HCT116 (cell line): ENCODE data around the gene TBC1D14. TPM values are rescaled to one million over a fixed set of nuclear protein-coding genes. Genes with fewer than 3 reads are reported as not detected.

Experiments used
- ATAC-seq: fragments of 200-7000 bp; cut with Tn5 transposase; 2 replicates; pipeline ENCODE4 v1.9.1; 2020; ENCODE audit warnings: mild to moderate bottlenecking, moderate library complexity
- BruUV-seq: library from RNA; stranded (reverse); fragments of 400-500 nt; replicated peaks from 2 replicates; lab custom pipeline; 2021; lab: Mats Ljungman, UMichigan
- CTCF ChIA-PET: fragments of 300-600 bp; sonication (Branson Sonifier 250); formaldehyde crosslinking; loops from one replicate; lab custom pipeline; 2021; ENCODE audit warnings: antibody characterized with exemption; lab: Charles Lee
- POLR2A ChIA-PET: fragments of 300-600, 350-600 bp; sonication (Branson Sonifier 250); formaldehyde crosslinking; loops from one replicate; lab custom pipeline; 2021; ENCODE audit warnings: antibody characterized with exemption; lab: Charles Lee
- RAD21 ChIA-PET, 2 experiments: fragments of 300-600 bp; sonication (Branson Sonifier 250); formaldehyde crosslinking; loops; one replicate each; lab custom pipeline; 2023; ENCODE audit warnings: low total read pairs in 2 of 2; ENCODE audit not compliant: uncharacterized antibody in 2 of 2, unreplicated experiment in 2 of 2, low non-redundant PET in 1 of 2; lab: Charles Lee
- DNase-seq: peaks from one replicate; pipeline ENCODE4 v3.0.0-alpha.2; 2010; ENCODE audit warnings: low read depth, low spot score
- H2AFZ ChIP-seq: fragments of 200-600 bp; shearing (Covaris generic), sonication (generic); 2 replicates; pipeline ENCODE4 v1.6.1; 2017; ENCODE audit warnings: low read depth, mixed run types, mixed read lengths, antibody characterized with exemption, low read length; ENCODE audit not compliant: poor library complexity, severe bottlenecking
- H3K27ac ChIP-seq: 2 replicates; pipeline ENCODE4 v1.5.1; 2012; ENCODE audit warnings: low read depth, low read length
- H3K27me3 ChIP-seq: fragments of 200-600 bp; sonication (generic); 2 replicates; pipeline ENCODE4 v1.6.1; 2016; ENCODE audit warnings: mixed run types, low read length, mixed read lengths; ENCODE audit not compliant: insufficient read depth
- H3K36me3 ChIP-seq, 2 experiments: fragments of 200-500 bp in 1 of 2; fragments of 200-600 bp in 1 of 2; sonication (Bioruptor generic) in 1 of 2; sonication (generic) in 1 of 2; 2 replicates each; pipeline versions ENCODE4 v1.5.1 to v1.6.1; 2014 to 2016; ENCODE audit warnings: low read length in 2 of 2, inconsistent platforms in 1 of 2, mixed read lengths in 1 of 2, mixed run types in 1 of 2; ENCODE audit not compliant: insufficient read depth in 2 of 2, control insufficient read depth in 1 of 2
- H3K4me1 ChIP-seq, 2 experiments: fragments of 200-600 bp in 1 of 2; sonication (generic) in 1 of 2; 2 replicates each; pipeline versions ENCODE4 v1.5.1 to v1.6.1; 2012 to 2017; ENCODE audit warnings: low read length in 2 of 2, inconsistent platforms in 1 of 2, mild to moderate bottlenecking in 1 of 2, mixed read lengths in 1 of 2, mixed run types in 1 of 2, moderate library complexity in 1 of 2; ENCODE audit not compliant: insufficient read depth in 2 of 2, control insufficient read depth in 1 of 2
- H3K4me2 ChIP-seq: fragments of 200-600 bp; sonication (generic); 2 replicates; pipeline ENCODE4 v1.6.1; 2017; ENCODE audit warnings: mixed run types, low read length, mixed read lengths
- H3K4me3 ChIP-seq, 2 experiments: fragments of 200-600 bp in 1 of 2; sonication (generic) in 1 of 2; replicated peaks in 1 of 2; 2 replicates each; pipeline ENCODE4 v1.5.1; 2011 to 2016; ENCODE audit warnings: low read length in 2 of 2, control low read depth in 1 of 2, low read depth in 1 of 2, mild to moderate bottlenecking in 1 of 2, mixed read lengths in 1 of 2, mixed run types in 1 of 2
- H3K79me2 ChIP-seq: fragments of 200-600 bp; sonication (generic); 2 replicates; pipeline ENCODE4 v1.6.1; 2017; ENCODE audit warnings: mild to moderate bottlenecking, mixed run types, low read length, moderate library complexity, mixed read lengths; ENCODE audit not compliant: insufficient read depth
- H3K9ac ChIP-seq: fragments of 200-600 bp; sonication (generic); 2 replicates; pipeline ENCODE4 v1.6.1; 2016; ENCODE audit warnings: low read length, mixed read lengths
- H3K9me2 ChIP-seq: fragments of 200-600 bp; sonication (generic), shearing (Covaris generic); 2 replicates; pipeline ENCODE4 v1.6.1; 2017; ENCODE audit warnings: mixed run types, mild to moderate bottlenecking, moderate library complexity; ENCODE audit not compliant: insufficient read depth
- H3K9me3 ChIP-seq, 2 experiments: fragments of 200-500 bp in 1 of 2; fragments of 200-600 bp in 1 of 2; sonication (Bioruptor generic) in 1 of 2; sonication (generic) in 1 of 2; 2 replicates each; pipeline ENCODE4 v1.6.1; 2014 to 2017; ENCODE audit warnings: low read length in 2 of 2, mixed read lengths in 2 of 2, inconsistent platforms in 1 of 2, low read depth in 1 of 2, mild to moderate bottlenecking in 1 of 2, mixed run types in 1 of 2, moderate library complexity in 1 of 2; ENCODE audit not compliant: control insufficient read depth in 1 of 2, insufficient read depth in 1 of 2
- H4K20me1 ChIP-seq: fragments of 200-600 bp; sonication (generic), shearing (Covaris generic); 2 replicates; pipeline ENCODE4 v1.6.1; 2017; ENCODE audit warnings: mixed run types, mild to moderate bottlenecking, moderate library complexity; ENCODE audit not compliant: insufficient read depth
- CBX3 ChIP-seq: IDR thresholded peaks from 2 replicates; pipeline ENCODE4 v1.6.1; 2012; ENCODE audit warnings: low read depth
- CEBPB ChIP-seq: IDR thresholded peaks from 2 replicates; pipeline ENCODE4 v1.6.1; 2012; ENCODE audit warnings: low read depth
- EGR1 ChIP-seq: IDR thresholded peaks from 2 replicates; pipeline ENCODE4 v1.6.1; 2012; ENCODE audit warnings: low read depth
- EZH2 ChIP-seq: fragments of 200-600 bp; sonication (generic); IDR thresholded peaks from 2 replicates; pipeline ENCODE4 v1.6.1; 2017; ENCODE audit warnings: antibody characterized with exemption, mixed run types
- EZH2phosphoT487 ChIP-seq: fragments of 200-600 bp; IDR thresholded peaks from 2 replicates; pipeline ENCODE4 v1.6.1; 2018; ENCODE audit warnings: antibody characterized with exemption, borderline replicate concordance
- FOSL1 ChIP-seq: IDR thresholded peaks from 2 replicates; pipeline ENCODE4 v1.6.1; 2012; ENCODE audit warnings: low read depth
- JUND ChIP-seq: IDR thresholded peaks from 2 replicates; pipeline ENCODE4 v1.6.1; 2012
- POLR2A ChIP-seq: IDR thresholded peaks from 2 replicates; pipeline ENCODE4 v1.7.0; 2011; ENCODE audit warnings: borderline replicate concordance; ENCODE audit not compliant: insufficient read depth, insufficient read length; ENCODE audit errors: extremely low read depth
- RAD21 ChIP-seq: IDR thresholded peaks from 2 replicates; pipeline ENCODE4 v1.6.1; 2012; ENCODE audit warnings: low read depth, mild to moderate bottlenecking
- SP1 ChIP-seq: IDR thresholded peaks from 2 replicates; pipeline ENCODE4 v1.6.1; 2012; ENCODE audit warnings: low read depth
- SRF ChIP-seq: IDR thresholded peaks from 2 replicates; pipeline ENCODE4 v1.6.1; 2012; ENCODE audit warnings: low read depth
- TCF7L2 ChIP-seq: IDR thresholded peaks from 2 replicates; pipeline ENCODE4 v1.7.0; 2011; ENCODE audit warnings: borderline replicate concordance, inconsistent platforms; ENCODE audit not compliant: insufficient read depth, insufficient read length; ENCODE audit errors: extremely low read depth
- YY1 ChIP-seq: IDR thresholded peaks from 2 replicates; pipeline ENCODE4 v1.6.1; 2011; ENCODE audit warnings: low read length, low read depth, moderate library complexity, mild to moderate bottlenecking; ENCODE audit not compliant: insufficient replicate concordance; ENCODE audit errors: extremely low read depth
- ZFX ChIP-seq: fragments of 450-650 bp; IDR thresholded peaks from 2 replicates; pipeline ENCODE4 v1.6.1; 2017
- ZNF274 ChIP-seq: fragments of 200-500 bp; sonication (Bioruptor generic); IDR thresholded peaks from 2 replicates; pipeline ENCODE4 v1.6.1; 2014; ENCODE audit warnings: mild to moderate bottlenecking, low read depth, low read length, inconsistent platforms
- intact Hi-C: fragments of 100-400 bp; cut with micrococcal nuclease; formaldehyde crosslinking; loops from 2 replicates; pipeline ENCODE4 v1.10.0; 2022
- total RNA-seq: library from RNA; stranded (reverse); gene quantifications from one replicate; pipeline ENCODE4 v1.2.1, GENCODE V29; 2021; ENCODE audit not compliant: unreplicated experiment
- TF ChIP-seq, protein P1 (sequence below): IDR thresholded peaks from 2 replicates; pipeline ENCODE4 v1.6.1; 2011; ENCODE audit warnings: mild to moderate bottlenecking, low read length, moderate library complexity; ENCODE audit not compliant: insufficient replicate concordance; ENCODE audit errors: extremely low read depth
- TF ChIP-seq, protein P2 (sequence below): IDR thresholded peaks from 2 replicates; pipeline ENCODE4 v1.6.1; 2012
- TF ChIP-seq, protein P3 (sequence below), 3 experiments: fragments of 200-600 bp in 1 of 3; sonication (generic) in 1 of 3; IDR thresholded peaks in 2 of 3; conservative IDR thresholded peaks in 1 of 3; 2 replicates each; pipeline ENCODE4 v1.5.1; 2012 to 2017; ENCODE audit warnings: low read depth in 2 of 3, low read length in 2 of 3, antibody characterized with exemption in 1 of 3, borderline replicate concordance in 1 of 3, control low read depth in 1 of 3, mild to moderate bottlenecking in 1 of 3, mixed read lengths in 1 of 3, mixed run types in 1 of 3, moderate library complexity in 1 of 3; ENCODE audit not compliant: insufficient read depth in 1 of 3

Gene TBC1D14
- total RNA-seq, 1 experiment from 2014 or later, result 62.9 TPM

DNA sequence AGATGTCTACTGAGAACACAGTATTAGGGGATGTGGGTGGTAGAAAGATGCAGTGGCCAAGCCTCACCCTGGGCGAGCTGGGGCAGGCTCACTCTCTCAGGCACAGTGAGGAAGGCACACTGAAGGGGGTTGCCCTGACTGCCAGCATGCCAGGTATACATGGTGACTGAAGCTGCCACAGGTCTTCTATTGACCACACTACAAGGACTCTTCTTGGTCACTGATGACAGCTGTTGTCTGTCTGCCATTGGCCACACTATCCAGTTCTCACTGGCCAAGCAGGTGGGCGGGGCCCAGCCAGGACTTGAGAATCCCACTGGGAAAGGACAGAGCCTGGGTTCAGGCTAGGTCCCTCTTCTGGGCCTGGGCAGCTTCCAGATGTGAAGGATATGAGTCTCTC, 39.7 kb upstream of the TBC1D14 start:
- Histone ChIP-seq H3K4me1 (no peaks in the 10 kb centered on the region), H3K27ac (no peak overlapping the region), H4K20me1 (no peaks in the 10 kb centered on the region), H3K9ac (no peak overlapping the region), H2AFZ (no peak overlapping the region), H3K79me2 (no peaks in the 10 kb centered on the region), H3K4me3 (no peak overlapping the region), H3K4me2 (no peak overlapping the region), H3K9me3 (no peaks in the 10 kb centered on the region), H3K36me3 (0 out of 4 replicates have a peak, but pooled peaks cover 2 to 13% of the 10 kb centered on the region in 2 experiments), H3K9me2 (no peaks in the 10 kb centered on the region), H3K27me3 (no peaks in the 10 kb centered on the region)
- POLR2A ChIA-PET, result no interaction called here
- no peak for ATAC-seq
- TF ChIP-seq, protein P1, sequence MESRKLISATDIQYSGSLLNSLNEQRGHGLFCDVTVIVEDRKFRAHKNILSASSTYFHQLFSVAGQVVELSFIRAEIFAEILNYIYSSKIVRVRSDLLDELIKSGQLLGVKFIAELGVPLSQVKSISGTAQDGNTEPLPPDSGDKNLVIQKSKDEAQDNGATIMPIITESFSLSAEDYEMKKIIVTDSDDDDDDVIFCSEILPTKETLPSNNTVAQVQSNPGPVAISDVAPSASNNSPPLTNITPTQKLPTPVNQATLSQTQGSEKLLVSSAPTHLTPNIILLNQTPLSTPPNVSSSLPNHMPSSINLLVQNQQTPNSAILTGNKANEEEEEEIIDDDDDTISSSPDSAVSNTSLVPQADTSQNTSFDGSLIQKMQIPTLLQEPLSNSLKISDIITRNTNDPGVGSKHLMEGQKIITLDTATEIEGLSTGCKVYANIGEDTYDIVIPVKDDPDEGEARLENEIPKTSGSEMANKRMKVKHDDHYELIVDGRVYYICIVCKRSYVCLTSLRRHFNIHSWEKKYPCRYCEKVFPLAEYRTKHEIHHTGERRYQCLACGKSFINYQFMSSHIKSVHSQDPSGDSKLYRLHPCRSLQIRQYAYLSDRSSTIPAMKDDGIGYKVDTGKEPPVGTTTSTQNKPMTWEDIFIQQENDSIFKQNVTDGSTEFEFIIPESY, result no peak
- TF ChIP-seq EZH2 (no peak), SP1 (no peak), EGR1 (no peak), JUND (no peak), EZH2phosphoT487 (no peak), YY1 (no peak), FOSL1 (no peak), SRF (no peak), ZNF274 (no peak), RAD21 (no peak), CEBPB (no peak), TCF7L2 (no peak), CBX3 (no peak), ZFX (no peak), POLR2A (no peak)
- TF ChIP-seq, protein P2, sequence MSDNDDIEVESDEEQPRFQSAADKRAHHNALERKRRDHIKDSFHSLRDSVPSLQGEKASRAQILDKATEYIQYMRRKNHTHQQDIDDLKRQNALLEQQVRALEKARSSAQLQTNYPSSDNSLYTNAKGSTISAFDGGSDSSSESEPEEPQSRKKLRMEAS, result no peak
- TF ChIP-seq, protein P3, sequence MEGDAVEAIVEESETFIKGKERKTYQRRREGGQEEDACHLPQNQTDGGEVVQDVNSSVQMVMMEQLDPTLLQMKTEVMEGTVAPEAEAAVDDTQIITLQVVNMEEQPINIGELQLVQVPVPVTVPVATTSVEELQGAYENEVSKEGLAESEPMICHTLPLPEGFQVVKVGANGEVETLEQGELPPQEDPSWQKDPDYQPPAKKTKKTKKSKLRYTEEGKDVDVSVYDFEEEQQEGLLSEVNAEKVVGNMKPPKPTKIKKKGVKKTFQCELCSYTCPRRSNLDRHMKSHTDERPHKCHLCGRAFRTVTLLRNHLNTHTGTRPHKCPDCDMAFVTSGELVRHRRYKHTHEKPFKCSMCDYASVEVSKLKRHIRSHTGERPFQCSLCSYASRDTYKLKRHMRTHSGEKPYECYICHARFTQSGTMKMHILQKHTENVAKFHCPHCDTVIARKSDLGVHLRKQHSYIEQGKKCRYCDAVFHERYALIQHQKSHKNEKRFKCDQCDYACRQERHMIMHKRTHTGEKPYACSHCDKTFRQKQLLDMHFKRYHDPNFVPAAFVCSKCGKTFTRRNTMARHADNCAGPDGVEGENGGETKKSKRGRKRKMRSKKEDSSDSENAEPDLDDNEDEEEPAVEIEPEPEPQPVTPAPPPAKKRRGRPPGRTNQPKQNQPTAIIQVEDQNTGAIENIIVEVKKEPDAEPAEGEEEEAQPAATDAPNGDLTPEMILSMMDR (IDR thresholded peaks at IDR 0.05 in 2 of 3, conservative IDR thresholded peaks at IDR 0.05 in 1 of 3; ENCODE audit: borderline replicate concordance in 1 of 3, insufficient read depth in 1 of 3, low read depth in 2 of 3, low read length in 2 of 3), result no peak
- no TSS peak for BruUV-seq
- no peak for DNase-seq
- CTCF ChIA-PET, result no interaction called here
- RAD21 ChIA-PET, result no interaction called here
- intact Hi-C loops, result no loop called here
